T-helper 2 cell (primary cell): Measurements from ENCODE around the gene GLRX.
"Not testable (repeated sequence)": the region's sequence is repeated elsewhere in the genome, so short reads cannot be mapped to it uniquely, and the experiment has no call there.

ENCODE experiments used
- DNase-seq, 5 experiments: peaks; one replicate each; pipeline versions ENCODE4 v3.0.0 to v3.0.0-alpha.2; 2012 to 2022

GLRX gene

GRCh38 chr5:95852567-95852966 is 30.0 kb upstream of the GLRX start:
- no peak for DNase-seq

- DNase-seq, result not testable (repeated sequence)
These were observed 28.6 kb upstream of the GLRX start for GRCh38 chr5:95851141-95851540.

- DNase-seq, result peak in 1 of 5 experiments; percentile 76
These were observed 27.9 kb upstream of the GLRX start for GRCh38 chr5:95850391-95850894.

GRCh38 chr5:95848701-95849100 is 26.2 kb upstream of the GLRX start:
- DNase-seq, result no peak

GRCh38 chr5:95847261-95847592 is 24.7 kb upstream of the GLRX start:
- no peak for DNase-seq

- peak in 4 of 5 experiments; percentile 39 to 74 (median 50) for DNase-seq
These were observed 24.2 kb upstream of the GLRX start for GRCh38 chr5:95846554-95847260.

GRCh38 chr5:95845391-95845790 is 22.9 kb upstream of the GLRX start:
- DNase-seq, result no peak

GRCh38 chr5:95843733-95844223 is 21.3 kb upstream of the GLRX start:
- no peak for DNase-seq

GRCh38 chr5:95842854-95843544 is 20.5 kb upstream of the GLRX start:
- peak in 4 of 5 experiments; percentile 33 to 89 (median 44) for DNase-seq

GRCh38 chr5:95841914-95842812 is 19.6 kb upstream of the GLRX start:
- no peak for DNase-seq

GRCh38 chr5:95840956-95841705 is 18.6 kb upstream of the GLRX start:
- DNase-seq, result no peak

GRCh38 chr5:95839658-95840057 is 17.1 kb upstream of the GLRX start:
- DNase-seq, result no peak

GRCh38 chr5:95838556-95838955 is 16.0 kb upstream of the GLRX start:
- no peak for DNase-seq

- DNase-seq, result no peak
These were observed 15.5 kb upstream of the GLRX start for GRCh38 chr5:95838001-95838520.

GRCh38 chr5:95837492-95837891 is 15.0 kb upstream of the GLRX start:
- DNase-seq, result no peak

- not testable (repeated sequence) for DNase-seq
These were observed 14.4 kb upstream of the GLRX start for GRCh38 chr5:95836971-95837370.

- no peak for DNase-seq
These were observed 14.0 kb upstream of the GLRX start for GRCh38 chr5:95836544-95836943.

- DNase-seq, result no peak
These were observed 13.3 kb upstream of the GLRX start for GRCh38 chr5:95835682-95836385.

GRCh38 chr5:95832664-95833063 is 10.1 kb upstream of the GLRX start:
- no peak for DNase-seq

GRCh38 chr5:95830226-95830625 is 7.7 kb upstream of the GLRX start:
- no peak for DNase-seq

GRCh38 chr5:95827892-95828246 is 5.3 kb upstream of the GLRX start:
- DNase-seq, result no peak
